Hypothalamus (tissue), 51 donors: Measurements from ENCODE around the gene CD7.
A peak's percentile ranks its signal among the peaks of the same experiment; 100 is the strongest.

ENCODE experiments used
- DNase-seq, 51 donors: peaks; one replicate each; lab custom pipeline; 2025; lab: John Stamatoyannopoulos, UW

Gene CD7

DNA sequence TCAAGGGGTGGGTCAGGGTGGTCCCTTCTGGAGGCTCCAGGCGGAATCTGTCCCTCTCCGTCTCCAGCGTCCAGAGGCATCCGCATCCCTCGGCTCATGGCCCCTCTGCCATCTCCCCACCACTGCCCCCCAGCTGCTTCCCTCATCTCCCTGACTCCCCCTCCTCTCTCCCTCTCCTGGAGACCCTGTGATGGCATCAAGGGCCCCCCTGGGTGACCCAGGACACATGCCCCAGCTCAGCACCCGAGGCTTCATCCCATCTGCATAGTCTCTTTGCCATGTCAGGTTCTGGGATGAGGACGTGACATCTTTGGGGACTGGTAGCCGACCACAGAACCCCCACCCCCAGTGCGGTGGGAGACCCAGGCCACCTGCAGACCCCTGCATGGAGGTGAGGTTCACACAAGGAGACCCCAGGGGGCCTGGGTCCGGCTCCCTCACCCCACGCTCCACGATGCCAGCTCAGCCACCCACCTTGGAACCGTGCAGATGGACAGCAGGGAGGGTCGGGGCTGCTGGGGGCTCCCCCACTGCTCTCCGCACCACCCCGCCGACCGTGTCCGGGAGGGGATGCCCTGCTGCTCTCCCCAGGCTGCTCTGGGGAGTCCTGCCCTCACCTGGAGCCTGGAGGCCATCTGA is 12.4 kb upstream of the CD7 start:
- no peak for DNase-seq

DNA sequence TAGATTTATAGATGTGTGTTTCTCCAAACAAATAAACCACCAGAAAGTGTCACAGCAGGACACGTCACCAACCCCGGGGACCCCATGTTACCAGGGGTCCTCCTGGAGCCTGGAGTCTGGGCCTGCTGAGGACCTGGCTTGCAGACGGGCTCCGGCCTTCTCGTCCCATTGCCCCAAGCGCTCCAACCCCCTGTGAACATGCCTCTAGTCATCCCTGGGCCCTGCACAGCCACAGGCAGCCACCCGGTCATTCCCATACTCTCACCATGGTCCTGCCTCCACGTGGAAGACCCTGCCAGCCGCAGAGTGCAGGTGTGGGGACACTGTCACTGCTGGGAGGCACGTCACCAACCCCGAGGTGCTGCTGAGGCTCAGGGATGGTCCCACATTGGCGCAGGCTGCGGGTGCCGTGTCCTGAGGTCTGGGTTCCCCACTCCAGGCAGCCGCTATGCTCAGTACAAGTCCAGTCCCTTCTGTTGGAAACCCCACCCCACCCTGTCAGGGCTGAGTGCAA is 11.6 kb upstream of the CD7 start:
- no peak for DNase-seq

- no peak for DNase-seq
These were observed 11.0 kb upstream of the CD7 start for GRCh38 chr17:82328141-82328993.

DNA sequence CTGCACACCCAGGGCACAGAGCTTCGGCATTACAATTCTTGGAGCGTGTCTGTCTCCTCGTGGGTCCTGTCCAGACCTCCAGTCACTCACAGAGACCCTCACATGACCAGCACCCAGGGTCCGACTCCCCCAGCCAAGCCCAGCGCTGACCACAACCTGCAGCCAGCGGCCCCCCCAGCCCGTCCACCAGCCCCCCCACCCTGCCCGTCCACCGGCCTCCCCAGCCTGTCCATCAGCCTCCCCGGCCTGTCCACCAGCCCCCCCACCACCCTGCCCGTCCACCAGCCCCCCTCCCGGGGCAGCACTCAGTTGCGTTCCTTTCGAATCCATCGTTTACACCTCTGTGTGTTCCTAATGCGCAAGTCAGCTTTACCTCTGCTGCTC is 10.3 kb upstream of the CD7 start:
- DNase-seq: no peak

GRCh38 chr17:82327289-82327688 is 9.9 kb upstream of the CD7 start:
- DNase-seq: no peak

- no peak for DNase-seq
These were observed 8.1 kb upstream of the CD7 start for GRCh38 chr17:82325286-82326180.

DNA sequence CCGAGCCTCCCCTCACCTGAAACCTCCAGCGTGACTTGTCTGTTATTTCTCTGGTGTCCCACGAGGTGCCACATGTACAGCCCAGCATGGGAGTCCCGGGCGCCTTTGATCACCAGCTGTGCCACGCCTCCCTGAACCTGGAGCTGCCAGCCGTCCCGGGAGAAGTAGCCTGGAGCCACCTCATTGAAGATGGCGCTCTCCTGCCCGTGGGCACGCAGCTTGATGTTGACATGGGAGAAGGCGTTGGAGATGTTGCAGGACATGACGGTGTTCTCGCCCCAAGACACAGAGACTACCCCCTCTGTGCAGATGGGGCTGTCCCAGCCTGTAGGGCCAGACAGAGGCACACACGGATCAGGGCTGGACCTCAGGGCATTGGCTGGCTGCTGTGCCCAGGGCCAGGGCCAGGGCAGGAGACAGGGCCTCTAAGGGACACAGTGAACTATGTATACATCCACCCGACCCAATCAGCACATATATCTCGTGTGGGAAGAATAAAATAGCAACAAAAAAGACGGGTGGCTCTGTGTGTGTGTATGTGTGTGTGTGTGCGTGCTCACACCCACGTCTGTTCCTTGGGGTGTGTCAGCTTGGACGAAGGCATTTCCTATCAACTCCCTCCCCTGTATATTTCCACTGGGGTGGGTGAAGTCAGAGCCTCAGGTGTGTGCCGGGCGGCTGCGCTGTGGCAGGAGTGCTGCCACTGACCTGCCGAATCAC is 7.3 kb upstream of the CD7 start:
- DNase-seq: no peak

DNA sequence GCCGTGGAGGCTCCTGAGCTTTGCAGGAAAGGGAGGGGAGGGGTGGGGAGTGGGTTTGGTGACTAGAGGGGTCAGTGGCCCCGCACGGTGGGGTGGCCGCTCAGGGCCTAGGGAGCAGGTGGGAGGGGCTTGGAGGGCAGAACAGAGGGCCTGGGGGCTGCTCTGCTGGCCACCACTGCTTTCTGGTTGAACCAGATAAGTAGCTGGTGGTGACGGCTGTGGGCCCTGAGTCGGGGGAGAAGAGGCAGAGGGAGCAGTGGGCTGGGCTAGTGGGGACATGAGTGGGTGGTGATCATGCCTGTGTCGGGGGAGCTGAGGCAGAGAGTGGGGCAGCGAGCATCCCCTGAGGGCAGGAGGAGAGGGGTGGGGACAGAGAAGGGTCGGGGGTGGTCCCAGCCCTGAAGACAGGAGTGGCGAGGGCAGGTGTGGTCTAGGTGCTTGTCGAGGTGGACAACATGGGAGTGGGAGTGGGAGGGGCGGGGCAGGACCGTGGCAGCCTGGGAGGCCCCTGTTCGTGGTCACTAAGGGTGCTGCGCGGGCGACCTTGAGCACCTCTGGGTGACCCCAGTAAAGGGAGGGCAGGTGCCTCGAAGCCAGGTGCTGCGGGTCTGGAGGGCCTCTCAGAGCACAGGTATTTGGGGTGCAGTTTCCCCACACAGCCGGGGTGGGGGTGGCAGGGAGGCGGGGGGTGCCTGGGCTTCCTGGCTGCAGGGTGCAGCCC is 6.3 kb upstream of the CD7 start:
- no peak for DNase-seq

GRCh38 chr17:82322526-82323453 is 5.4 kb upstream of the CD7 start:
- DNase-seq: no peak

DNA sequence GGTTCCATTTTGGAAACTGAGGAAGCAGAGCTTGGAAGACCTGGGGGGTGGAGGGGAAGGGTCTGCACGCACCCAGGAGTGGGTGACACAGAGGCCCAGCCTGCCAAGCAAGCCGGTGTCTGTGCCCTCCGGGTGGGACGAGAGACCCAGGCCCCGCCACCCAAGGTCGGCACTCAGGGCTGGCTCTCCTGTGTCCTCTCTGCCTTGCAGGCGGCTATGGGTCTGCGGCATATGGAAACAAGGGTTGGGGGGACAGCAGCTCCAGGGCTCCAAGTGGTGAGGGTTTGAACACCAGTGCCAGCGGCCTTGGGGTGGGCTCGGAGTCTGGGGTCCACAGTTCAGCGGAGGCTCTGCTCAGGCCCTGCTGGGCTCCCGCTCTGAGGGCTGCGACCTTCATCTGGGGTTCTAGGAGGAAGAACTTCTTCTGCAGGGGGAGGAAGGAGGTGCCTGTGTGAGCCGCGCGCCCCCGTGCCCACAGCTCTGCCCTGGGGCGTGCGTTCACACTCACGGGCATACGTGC is 4.6 kb upstream of the CD7 start:
- DNase-seq: no peak

GRCh38 chr17:82320956-82321927 is 3.8 kb upstream of the CD7 start:
- DNase-seq: peak in 6 of 51 donors; percentile 3 to 37 (median 20)

- DNase-seq: no peak
These were observed 2.9 kb upstream of the CD7 start for GRCh38 chr17:82320140-82320840.

DNA sequence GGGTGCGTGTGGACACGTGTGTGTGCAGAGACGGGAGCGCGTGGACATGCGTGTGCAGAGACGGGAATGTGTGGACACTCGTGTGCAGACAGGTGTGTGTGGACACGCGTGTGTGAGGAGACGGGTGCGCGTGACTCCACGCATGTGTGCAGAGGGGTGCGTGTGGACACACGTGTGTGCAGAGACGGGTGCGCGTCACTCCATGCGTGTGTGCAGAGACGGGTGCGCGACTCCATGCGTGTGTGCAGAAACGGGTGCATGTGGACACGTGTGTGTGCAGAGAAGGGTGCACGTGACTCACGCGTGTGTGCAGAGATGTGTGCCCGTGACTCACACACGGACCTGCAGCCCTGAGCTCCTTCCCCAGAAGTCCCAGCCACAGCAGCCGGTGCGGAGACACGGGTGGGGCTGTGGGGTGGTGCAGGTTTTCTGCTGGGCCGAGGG is 2.2 kb upstream of the CD7 start:
- no peak for DNase-seq

- no peak for DNase-seq
These were observed 1.6 kb upstream of the CD7 start for GRCh38 chr17:82318772-82319606.

DNA sequence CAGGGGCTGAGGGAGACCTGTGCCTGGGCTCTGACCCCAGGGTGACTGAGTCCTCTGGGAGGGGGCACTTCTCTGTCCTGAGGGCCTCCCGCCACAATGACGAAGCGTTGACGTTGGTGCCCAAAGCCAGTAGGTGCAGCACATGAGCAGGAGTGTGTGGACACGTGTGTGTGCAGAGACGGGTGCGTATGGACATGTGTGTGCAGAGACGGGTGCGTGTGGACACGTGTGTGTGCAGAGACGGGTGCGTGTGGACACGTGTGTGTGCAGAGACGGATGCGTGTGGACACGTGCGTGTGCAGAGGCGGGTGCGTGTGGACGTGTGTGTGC is 726 bp upstream of the CD7 start:
- no peak for DNase-seq
